HCT116 (cell line): ENCODE measurements around the gene CREB3L1. TPM values are rescaled to one million over a fixed set of nuclear protein-coding genes. Genes with fewer than 3 reads are reported as not detected.

Source experiments
- ATAC-seq: fragments of 200-7000 bp; cut with Tn5 transposase; 2 replicates; pipeline ENCODE4 v1.9.1; 2020; ENCODE audit warnings: mild to moderate bottlenecking, moderate library complexity
- BruUV-seq: library from RNA; stranded (reverse); fragments of 400-500 nt; replicated peaks from 2 replicates; lab custom pipeline; 2021; lab: Mats Ljungman, UMichigan
- CTCF ChIA-PET: fragments of 300-600 bp; sonication (Branson Sonifier 250); formaldehyde crosslinking; loops from one replicate; lab custom pipeline; 2021; ENCODE audit warnings: antibody characterized with exemption; lab: Charles Lee
- POLR2A ChIA-PET: fragments of 300-600, 350-600 bp; sonication (Branson Sonifier 250); formaldehyde crosslinking; loops from one replicate; lab custom pipeline; 2021; ENCODE audit warnings: antibody characterized with exemption; lab: Charles Lee
- RAD21 ChIA-PET, 2 experiments: fragments of 300-600 bp; sonication (Branson Sonifier 250); formaldehyde crosslinking; loops; one replicate each; lab custom pipeline; 2023; ENCODE audit warnings: low total read pairs in 2 of 2; ENCODE audit not compliant: uncharacterized antibody in 2 of 2, unreplicated experiment in 2 of 2, low non-redundant PET in 1 of 2; lab: Charles Lee
- DNase-seq: peaks from one replicate; pipeline ENCODE4 v3.0.0-alpha.2; 2010; ENCODE audit warnings: low read depth, low spot score
- H2AFZ ChIP-seq: fragments of 200-600 bp; shearing (Covaris generic), sonication (generic); 2 replicates; pipeline ENCODE4 v1.6.1; 2017; ENCODE audit warnings: low read depth, mixed run types, mixed read lengths, antibody characterized with exemption, low read length; ENCODE audit not compliant: poor library complexity, severe bottlenecking
- H3K27ac ChIP-seq: 2 replicates; pipeline ENCODE4 v1.5.1; 2012; ENCODE audit warnings: low read depth, low read length
- H3K27me3 ChIP-seq: fragments of 200-600 bp; sonication (generic); 2 replicates; pipeline ENCODE4 v1.6.1; 2016; ENCODE audit warnings: mixed run types, low read length, mixed read lengths; ENCODE audit not compliant: insufficient read depth
- H3K36me3 ChIP-seq, 2 experiments: fragments of 200-500 bp in 1 of 2; fragments of 200-600 bp in 1 of 2; sonication (Bioruptor generic) in 1 of 2; sonication (generic) in 1 of 2; 2 replicates each; pipeline versions ENCODE4 v1.5.1 to v1.6.1; 2014 to 2016; ENCODE audit warnings: low read length in 2 of 2, inconsistent platforms in 1 of 2, mixed read lengths in 1 of 2, mixed run types in 1 of 2; ENCODE audit not compliant: insufficient read depth in 2 of 2, control insufficient read depth in 1 of 2
- H3K4me1 ChIP-seq, 2 experiments: fragments of 200-600 bp in 1 of 2; sonication (generic) in 1 of 2; 2 replicates each; pipeline versions ENCODE4 v1.5.1 to v1.6.1; 2012 to 2017; ENCODE audit warnings: low read length in 2 of 2, inconsistent platforms in 1 of 2, mild to moderate bottlenecking in 1 of 2, mixed read lengths in 1 of 2, mixed run types in 1 of 2, moderate library complexity in 1 of 2; ENCODE audit not compliant: insufficient read depth in 2 of 2, control insufficient read depth in 1 of 2
- H3K4me2 ChIP-seq: fragments of 200-600 bp; sonication (generic); 2 replicates; pipeline ENCODE4 v1.6.1; 2017; ENCODE audit warnings: mixed run types, low read length, mixed read lengths
- H3K4me3 ChIP-seq, 2 experiments: fragments of 200-600 bp in 1 of 2; sonication (generic) in 1 of 2; replicated peaks in 1 of 2; 2 replicates each; pipeline ENCODE4 v1.5.1; 2011 to 2016; ENCODE audit warnings: low read length in 2 of 2, control low read depth in 1 of 2, low read depth in 1 of 2, mild to moderate bottlenecking in 1 of 2, mixed read lengths in 1 of 2, mixed run types in 1 of 2
- H3K79me2 ChIP-seq: fragments of 200-600 bp; sonication (generic); 2 replicates; pipeline ENCODE4 v1.6.1; 2017; ENCODE audit warnings: mild to moderate bottlenecking, mixed run types, low read length, moderate library complexity, mixed read lengths; ENCODE audit not compliant: insufficient read depth
- H3K9ac ChIP-seq: fragments of 200-600 bp; sonication (generic); 2 replicates; pipeline ENCODE4 v1.6.1; 2016; ENCODE audit warnings: low read length, mixed read lengths
- H3K9me2 ChIP-seq: fragments of 200-600 bp; sonication (generic), shearing (Covaris generic); 2 replicates; pipeline ENCODE4 v1.6.1; 2017; ENCODE audit warnings: mixed run types, mild to moderate bottlenecking, moderate library complexity; ENCODE audit not compliant: insufficient read depth
- H3K9me3 ChIP-seq, 2 experiments: fragments of 200-500 bp in 1 of 2; fragments of 200-600 bp in 1 of 2; sonication (Bioruptor generic) in 1 of 2; sonication (generic) in 1 of 2; 2 replicates each; pipeline ENCODE4 v1.6.1; 2014 to 2017; ENCODE audit warnings: low read length in 2 of 2, mixed read lengths in 2 of 2, inconsistent platforms in 1 of 2, low read depth in 1 of 2, mild to moderate bottlenecking in 1 of 2, mixed run types in 1 of 2, moderate library complexity in 1 of 2; ENCODE audit not compliant: control insufficient read depth in 1 of 2, insufficient read depth in 1 of 2
- H4K20me1 ChIP-seq: fragments of 200-600 bp; sonication (generic), shearing (Covaris generic); 2 replicates; pipeline ENCODE4 v1.6.1; 2017; ENCODE audit warnings: mixed run types, mild to moderate bottlenecking, moderate library complexity; ENCODE audit not compliant: insufficient read depth
- CBX3 ChIP-seq: IDR thresholded peaks from 2 replicates; pipeline ENCODE4 v1.6.1; 2012; ENCODE audit warnings: low read depth
- CEBPB ChIP-seq: IDR thresholded peaks from 2 replicates; pipeline ENCODE4 v1.6.1; 2012; ENCODE audit warnings: low read depth
- CTCF ChIP-seq, 3 experiments: fragments of 200-600 bp in 1 of 3; sonication (generic) in 1 of 3; IDR thresholded peaks in 2 of 3; conservative IDR thresholded peaks in 1 of 3; 2 replicates each; pipeline ENCODE4 v1.5.1; 2012 to 2017; ENCODE audit warnings: low read depth in 2 of 3, low read length in 2 of 3, antibody characterized with exemption in 1 of 3, borderline replicate concordance in 1 of 3, control low read depth in 1 of 3, mild to moderate bottlenecking in 1 of 3, mixed read lengths in 1 of 3, mixed run types in 1 of 3, moderate library complexity in 1 of 3; ENCODE audit not compliant: insufficient read depth in 1 of 3
- EGR1 ChIP-seq: IDR thresholded peaks from 2 replicates; pipeline ENCODE4 v1.6.1; 2012; ENCODE audit warnings: low read depth
- ELF1 ChIP-seq: IDR thresholded peaks from 2 replicates; pipeline ENCODE4 v1.6.1; 2012; ENCODE audit warnings: low read depth, borderline replicate concordance
- EZH2 ChIP-seq: fragments of 200-600 bp; sonication (generic); IDR thresholded peaks from 2 replicates; pipeline ENCODE4 v1.6.1; 2017; ENCODE audit warnings: antibody characterized with exemption, mixed run types
- JUND ChIP-seq: IDR thresholded peaks from 2 replicates; pipeline ENCODE4 v1.6.1; 2012
- POLR2A ChIP-seq: IDR thresholded peaks from 2 replicates; pipeline ENCODE4 v1.7.0; 2011; ENCODE audit warnings: borderline replicate concordance; ENCODE audit not compliant: insufficient read depth, insufficient read length; ENCODE audit errors: extremely low read depth
- POLR2AphosphoS5 ChIP-seq: IDR thresholded peaks from 2 replicates; pipeline ENCODE4 v1.6.1; 2011; ENCODE audit warnings: mild to moderate bottlenecking, low read depth, low read length, moderate library complexity
- RAD21 ChIP-seq: IDR thresholded peaks from 2 replicates; pipeline ENCODE4 v1.6.1; 2012; ENCODE audit warnings: low read depth, mild to moderate bottlenecking
- SIN3A ChIP-seq: IDR thresholded peaks from 2 replicates; pipeline ENCODE4 v1.6.1; 2012; ENCODE audit warnings: low read depth
- SP1 ChIP-seq: IDR thresholded peaks from 2 replicates; pipeline ENCODE4 v1.6.1; 2012; ENCODE audit warnings: low read depth
- SRF ChIP-seq: IDR thresholded peaks from 2 replicates; pipeline ENCODE4 v1.6.1; 2012; ENCODE audit warnings: low read depth
- TCF7L2 ChIP-seq: IDR thresholded peaks from 2 replicates; pipeline ENCODE4 v1.7.0; 2011; ENCODE audit warnings: borderline replicate concordance, inconsistent platforms; ENCODE audit not compliant: insufficient read depth, insufficient read length; ENCODE audit errors: extremely low read depth
- ZFX ChIP-seq: fragments of 450-650 bp; IDR thresholded peaks from 2 replicates; pipeline ENCODE4 v1.6.1; 2017
- ZNF274 ChIP-seq: fragments of 200-500 bp; sonication (Bioruptor generic); IDR thresholded peaks from 2 replicates; pipeline ENCODE4 v1.6.1; 2014; ENCODE audit warnings: mild to moderate bottlenecking, low read depth, low read length, inconsistent platforms
- intact Hi-C: fragments of 100-400 bp; cut with micrococcal nuclease; formaldehyde crosslinking; loops from 2 replicates; pipeline ENCODE4 v1.10.0; 2022
- total RNA-seq: library from RNA; stranded (reverse); gene quantifications from one replicate; pipeline ENCODE4 v1.2.1, GENCODE V29; 2021; ENCODE audit not compliant: unreplicated experiment
- TF ChIP-seq, protein P1 (sequence below): IDR thresholded peaks from 2 replicates; pipeline ENCODE4 v1.6.1; 2012
- TF ChIP-seq, protein P2 (sequence below): IDR thresholded peaks from 2 replicates; pipeline ENCODE4 v1.6.1; 2011; ENCODE audit warnings: mild to moderate bottlenecking, low read length, moderate library complexity; ENCODE audit not compliant: insufficient replicate concordance; ENCODE audit errors: extremely low read depth
- TF ChIP-seq, protein P3 (sequence below): IDR thresholded peaks from 2 replicates; pipeline ENCODE4 v1.6.1; 2012

CREB3L1 gene
- total RNA-seq, 1 experiment from 2014 or later = 0.37 TPM

GRCh38 chr11:46357483-46357936 lies 80.0 kb downstream of the CREB3L1 start:
- Histone ChIP-seq H3K79me2 (peaks cover 75% of the 10 kb centered on the region), H3K9me3 (no peaks in the 10 kb centered on the region), H3K9me2 (no peaks in the 10 kb centered on the region), H3K4me3 (no peak overlapping the region)
- ChIA-PET CTCF (no interaction called here), POLR2A (interaction anchor here (1.2 kb wide), 1 partner anchor 118 kb away, joined by 3 read pairs; no protein-coding TSS in a partner anchor)
- DNase-seq = no peak
- no peak for TF ChIP-seq CBX3
- TF ChIP-seq SRF = no peak
- no peak for TF ChIP-seq SP1
- TF ChIP-seq CTCF (IDR thresholded peaks at IDR 0.05 in 2 of 3, conservative IDR thresholded peaks at IDR 0.05 in 1 of 3; ENCODE audit: borderline replicate concordance in 1 of 3, insufficient read depth in 1 of 3, low read depth in 2 of 3, low read length in 2 of 3) = no peak
- no peak for TF ChIP-seq POLR2AphosphoS5
- no peak for TF ChIP-seq JUND
- no peak for TF ChIP-seq RAD21
- no peak for TF ChIP-seq ZFX
- TF ChIP-seq ZNF274 = no peak
- no peak for TF ChIP-seq EGR1
- TF ChIP-seq ELF1 = no peak
- no peak for TF ChIP-seq SIN3A
- TF ChIP-seq, protein P1, sequence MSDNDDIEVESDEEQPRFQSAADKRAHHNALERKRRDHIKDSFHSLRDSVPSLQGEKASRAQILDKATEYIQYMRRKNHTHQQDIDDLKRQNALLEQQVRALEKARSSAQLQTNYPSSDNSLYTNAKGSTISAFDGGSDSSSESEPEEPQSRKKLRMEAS = no peak
- no peak for TF ChIP-seq EZH2
- TF ChIP-seq CEBPB = no peak
- TF ChIP-seq TCF7L2 = no peak
- TF ChIP-seq POLR2A = no peak
- TF ChIP-seq, protein P2, sequence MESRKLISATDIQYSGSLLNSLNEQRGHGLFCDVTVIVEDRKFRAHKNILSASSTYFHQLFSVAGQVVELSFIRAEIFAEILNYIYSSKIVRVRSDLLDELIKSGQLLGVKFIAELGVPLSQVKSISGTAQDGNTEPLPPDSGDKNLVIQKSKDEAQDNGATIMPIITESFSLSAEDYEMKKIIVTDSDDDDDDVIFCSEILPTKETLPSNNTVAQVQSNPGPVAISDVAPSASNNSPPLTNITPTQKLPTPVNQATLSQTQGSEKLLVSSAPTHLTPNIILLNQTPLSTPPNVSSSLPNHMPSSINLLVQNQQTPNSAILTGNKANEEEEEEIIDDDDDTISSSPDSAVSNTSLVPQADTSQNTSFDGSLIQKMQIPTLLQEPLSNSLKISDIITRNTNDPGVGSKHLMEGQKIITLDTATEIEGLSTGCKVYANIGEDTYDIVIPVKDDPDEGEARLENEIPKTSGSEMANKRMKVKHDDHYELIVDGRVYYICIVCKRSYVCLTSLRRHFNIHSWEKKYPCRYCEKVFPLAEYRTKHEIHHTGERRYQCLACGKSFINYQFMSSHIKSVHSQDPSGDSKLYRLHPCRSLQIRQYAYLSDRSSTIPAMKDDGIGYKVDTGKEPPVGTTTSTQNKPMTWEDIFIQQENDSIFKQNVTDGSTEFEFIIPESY = no peak
- TF ChIP-seq, protein P3, sequence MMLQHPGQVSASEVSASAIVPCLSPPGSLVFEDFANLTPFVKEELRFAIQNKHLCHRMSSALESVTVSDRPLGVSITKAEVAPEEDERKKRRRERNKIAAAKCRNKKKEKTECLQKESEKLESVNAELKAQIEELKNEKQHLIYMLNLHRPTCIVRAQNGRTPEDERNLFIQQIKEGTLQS = no peak
- TF ChIP-seq, all 23 proteins: peak for 0
- Histone ChIP-seq H3K27me3 (no peaks in the 10 kb centered on the region), H2AFZ (no peak overlapping the region), H4K20me1 (peaks cover 7% of the 10 kb centered on the region; the same call in 1 of the 2 replicates), H3K36me3 (0 out of 4 replicates have a peak, but pooled peaks cover 0 to 2% of the 10 kb centered on the region in 2 experiments), H3K27ac (no peak overlapping the region), H3K4me1 (peaks cover 4 to 23% of the 10 kb centered on the region in 2 experiments), H3K4me2 (no peak overlapping the region), H3K9ac (no peak overlapping the region)
- RAD21 ChIA-PET = no interaction called here
- intact Hi-C loops = no loop called here
- no TSS peak for BruUV-seq
- ATAC-seq = 0 out of 2 replicates have a peak, but pooled peaks have one; percentile 21
